ENCODE results near the gene NCOR2.

The NCOR2 gene

GRCh38 chr12:124529565-124530276 lies 37.7 kb downstream of the NCOR2 start:
- no peak for DNase-seq (ENCODE audit: low read depth in 1 of 2, low spot score in 1 of 2)

DNA sequence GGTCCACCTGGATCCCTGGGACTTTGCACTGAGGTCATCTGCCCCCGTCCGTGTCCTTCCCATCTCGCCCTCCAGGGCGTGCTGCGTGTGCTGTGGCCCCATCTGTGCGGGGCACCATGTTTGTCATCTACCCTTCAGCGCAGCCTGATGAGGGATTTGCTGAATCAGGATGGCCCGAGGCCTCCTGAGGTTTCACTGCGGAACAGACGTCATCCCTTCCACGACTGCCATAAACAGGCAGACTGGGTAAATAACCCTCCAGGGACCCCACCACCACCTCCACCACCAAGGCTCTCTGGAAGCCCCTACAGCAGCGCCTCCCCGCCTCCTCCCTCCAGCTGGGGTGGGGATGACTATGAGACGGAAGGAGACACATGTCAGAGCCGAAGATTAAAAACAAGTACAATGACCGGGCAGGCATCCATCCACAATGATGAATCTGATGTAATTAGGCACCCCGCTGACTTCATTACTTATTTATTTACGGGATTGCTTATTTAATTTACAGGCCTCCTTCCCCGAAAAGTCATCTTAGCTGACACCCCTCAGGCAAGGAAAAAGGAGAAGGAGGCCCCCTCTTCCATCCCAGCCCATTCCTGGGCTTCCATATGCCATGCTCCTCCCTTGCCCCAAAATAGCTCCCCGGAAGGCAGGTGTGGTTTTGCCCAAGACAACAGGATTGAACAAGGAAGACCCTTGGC lies 39.4 kb downstream of the NCOR2 start:
- DNase-seq (ENCODE audit: low read depth in 1 of 2, low spot score in 1 of 2) = no peak

DNA sequence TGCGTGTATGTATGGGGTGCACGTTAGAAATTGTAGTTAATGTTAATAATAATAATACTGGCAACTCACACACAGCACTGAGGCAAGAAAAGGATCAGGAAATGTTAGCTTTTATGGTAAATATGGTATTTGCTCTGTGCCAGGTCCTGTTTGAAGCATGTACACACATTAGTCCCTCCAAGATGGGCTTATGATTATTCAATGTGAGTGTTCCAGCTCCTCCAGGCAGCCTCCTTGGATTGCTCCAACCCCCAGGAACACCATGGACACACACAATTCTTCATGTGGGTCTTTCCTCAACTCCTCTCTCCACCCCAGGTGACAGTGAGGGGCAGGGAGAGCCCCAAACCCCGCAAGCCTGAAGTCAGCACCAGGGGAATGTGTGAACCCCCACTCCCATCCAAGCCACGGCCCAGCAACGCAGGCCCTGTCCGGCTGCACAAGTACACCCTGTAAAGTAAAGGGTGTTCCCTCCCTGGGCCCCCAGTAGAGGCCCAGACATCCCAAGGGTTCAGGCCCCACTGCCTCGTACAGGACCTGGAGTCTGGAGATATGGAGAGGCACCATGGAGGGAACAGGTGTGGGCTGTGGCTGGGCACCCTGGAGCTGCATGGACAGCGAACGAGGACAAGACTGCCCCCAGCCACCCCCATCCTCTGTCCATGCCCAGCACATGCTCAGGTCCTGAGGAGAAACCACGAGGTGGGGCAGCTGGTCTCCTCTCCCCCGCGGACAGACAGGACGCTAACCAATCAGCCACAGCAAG lies 41.3 kb downstream of the NCOR2 start:
- DNase-seq (ENCODE audit: low read depth in 1 of 2, low spot score in 1 of 2) = no peak

- no peak for DNase-seq (ENCODE audit: low read depth in 1 of 2, low spot score in 1 of 2)
Observed at GRCh38 chr12:124525455-124525854, 42.0 kb downstream of the NCOR2 start.

- DNase-seq (ENCODE audit: low read depth in 1 of 2, low spot score in 1 of 2) = no peak
Observed at GRCh38 chr12:124524231-124524925, 43.0 kb downstream of the NCOR2 start.

- no peak for DNase-seq (ENCODE audit: low read depth in 1 of 2, low spot score in 1 of 2)
Observed at GRCh38 chr12:124523071-124523470, 44.3 kb downstream of the NCOR2 start.

GRCh38 chr12:124520907-124521306 lies 46.5 kb downstream of the NCOR2 start:
- DNase-seq (ENCODE audit: low read depth in 1 of 2, low spot score in 1 of 2) = no peak

DNA sequence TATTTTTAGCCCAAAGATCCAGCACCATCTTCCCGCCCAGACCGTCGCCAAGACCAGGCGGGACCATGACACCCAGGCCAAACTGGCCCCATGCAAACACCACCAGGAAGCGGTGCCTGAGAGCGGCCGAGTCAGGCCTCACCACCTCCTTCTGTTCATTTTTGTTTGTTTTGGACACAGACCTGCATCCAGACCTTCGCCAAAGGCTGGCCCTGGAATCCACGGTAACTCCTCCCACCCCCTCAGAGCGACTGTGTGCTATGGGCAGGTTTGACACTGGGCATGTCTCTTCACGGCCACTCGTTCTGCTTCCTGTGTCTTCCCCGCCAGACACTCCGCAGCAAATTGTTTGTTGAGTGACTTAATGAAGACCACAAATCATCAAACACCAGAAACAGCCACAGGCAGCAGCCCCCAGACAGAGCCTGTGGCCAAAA lies 47.1 kb downstream of the NCOR2 start:
- no peak for DNase-seq (ENCODE audit: low read depth in 1 of 2, low spot score in 1 of 2)

DNA sequence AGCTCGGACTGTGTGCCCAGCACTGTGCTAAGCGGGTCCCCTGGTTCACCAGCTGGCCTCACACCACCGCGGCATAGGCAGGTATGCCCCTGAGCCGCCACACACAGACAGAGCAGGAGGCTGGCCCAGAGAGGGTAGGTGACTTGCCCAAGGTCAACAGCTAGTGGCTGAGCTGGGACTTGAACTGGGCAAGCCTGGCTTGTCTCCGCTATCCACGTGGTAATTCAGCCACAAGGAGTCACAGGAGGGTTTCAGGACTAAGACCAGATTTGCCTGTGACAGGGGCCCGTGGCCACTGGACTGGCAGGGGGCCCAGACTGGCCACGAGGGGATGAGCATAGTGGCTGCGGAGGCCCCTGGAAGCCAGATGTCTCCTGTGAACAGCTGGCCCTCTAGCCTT lies 47.7 kb downstream of the NCOR2 start:
- no peak for DNase-seq (ENCODE audit: low read depth in 1 of 2, low spot score in 1 of 2)

DNA sequence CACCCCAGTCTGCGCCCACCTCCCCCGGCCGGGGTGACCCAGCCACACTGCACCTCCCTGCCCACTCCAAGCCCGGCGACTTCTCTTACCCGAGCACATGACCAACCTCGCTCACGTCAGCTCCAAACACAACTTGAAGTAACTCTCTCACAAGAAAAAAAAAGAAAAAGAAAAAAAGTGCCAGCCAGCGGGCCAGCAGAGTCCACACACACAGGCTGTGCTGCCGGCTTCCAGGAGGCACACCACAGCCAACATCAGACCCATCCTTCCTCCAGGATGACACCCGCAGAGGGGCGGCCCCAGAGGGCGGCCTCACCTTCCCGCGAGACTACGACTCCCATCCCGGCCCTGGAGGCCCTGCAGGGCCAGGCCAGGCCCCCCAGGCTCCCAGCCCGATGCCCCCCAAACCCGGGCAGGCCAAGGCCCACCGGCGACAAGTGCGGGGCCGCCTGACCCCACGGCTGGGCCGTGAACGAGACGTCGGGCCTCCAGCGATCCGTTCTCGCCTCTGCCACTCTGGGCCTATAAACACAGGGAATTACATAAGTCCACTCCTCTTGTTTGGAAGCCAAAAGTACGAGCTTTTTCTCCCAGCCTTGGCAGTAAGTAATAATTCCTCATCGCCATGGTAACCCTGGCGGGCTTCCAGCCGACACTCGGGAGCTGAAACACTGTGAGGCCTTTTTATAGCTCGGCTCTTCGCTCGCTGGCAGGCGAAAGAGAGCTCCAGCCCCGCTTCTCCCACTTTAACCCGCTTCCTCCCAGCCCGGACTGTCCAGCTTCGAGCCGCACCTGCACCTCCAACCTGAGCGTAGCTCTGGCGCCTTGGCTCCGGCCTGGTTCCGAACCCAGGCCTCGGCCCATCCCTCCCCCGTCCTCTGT lies 49.1 kb downstream of the NCOR2 start:
- DNase-seq (ENCODE audit: low read depth in 1 of 2, low spot score in 1 of 2) = no peak
